ENCODE data around the gene TPX2.
"Not testable (repeated sequence)": the region's sequence is repeated elsewhere in the genome, so short reads cannot be mapped to it uniquely, and the experiment has no call there.

TPX2 gene

GRCh38 chr20:31803552-31804291, 64.6 kb downstream of the TPX2 start:
- Mint-ChIP-seq H3K4me3 (no peak overlapping the region), H3K4me1 (peaks cover 14% of the 10 kb centered on the region), H3K36me3 (ENCODE audit: low read depth) (peaks cover 49% of the 10 kb centered on the region), H3K27ac (no peak overlapping the region), H3K27me3 (no peaks in the 10 kb centered on the region), H3K9me3 (no peaks in the 10 kb centered on the region)
- DNase-seq = no peak
- ATAC-seq = no peak

- Mint-ChIP-seq H3K27me3 (no peaks in the 10 kb centered on the region), H3K27ac (no peak overlapping the region), H3K9me3 (no peaks in the 10 kb centered on the region), H3K4me3 (no peak overlapping the region), H3K36me3 (ENCODE audit: low read depth) (peaks cover 25% of the 10 kb centered on the region), H3K4me1 (peaks cover 16% of the 10 kb centered on the region)
- ATAC-seq = no peak
- DNase-seq = no peak
These were observed 67.7 kb downstream of the TPX2 start for GRCh38 chr20:31806564-31807355.

GRCh38 chr20:31808481-31808880, 69.4 kb downstream of the TPX2 start:
- Mint-ChIP-seq H3K4me3 (no peak overlapping the region), H3K36me3 (ENCODE audit: low read depth) (peaks cover 13% of the 10 kb centered on the region), H3K9me3 (no peaks in the 10 kb centered on the region), H3K27me3 (no peaks in the 10 kb centered on the region), H3K27ac (no peak overlapping the region), H3K4me1 (peaks cover 13% of the 10 kb centered on the region)
- ATAC-seq = no peak
- no peak for DNase-seq

GRCh38 chr20:31809661-31810060, 70.6 kb downstream of the TPX2 start:
- DNase-seq = no peak
- no peak overlapping the region for H3K4me3 Mint-ChIP-seq
- H3K27me3 Mint-ChIP-seq = no peaks in the 10 kb centered on the region
- no peak for ATAC-seq
- peaks cover 6% of the 10 kb centered on the region for H3K4me1 Mint-ChIP-seq
- H3K9me3 Mint-ChIP-seq = no peaks in the 10 kb centered on the region
- H3K27ac Mint-ChIP-seq = no peak overlapping the region
- H3K36me3 Mint-ChIP-seq (ENCODE audit: low read depth) = peaks cover 4% of the 10 kb centered on the region

- Mint-ChIP-seq H3K9me3 (no peaks in the 10 kb centered on the region), H3K4me3 (no peak overlapping the region), H3K4me1 (peaks cover 4% of the 10 kb centered on the region), H3K27me3 (no peaks in the 10 kb centered on the region), H3K36me3 (ENCODE audit: low read depth) (no peaks in the 10 kb centered on the region), H3K27ac (no peak overlapping the region)
- ATAC-seq (no peak), DNase-seq (no peak)
These were observed 72.1 kb downstream of the TPX2 start for GRCh38 chr20:31811198-31811597.

- no peak overlapping the region for H3K27ac Mint-ChIP-seq
- ATAC-seq (no peak), DNase-seq (no peak)
- no peak overlapping the region for H3K4me3 Mint-ChIP-seq
- H3K9me3 Mint-ChIP-seq = no peaks in the 10 kb centered on the region
- no peaks in the 10 kb centered on the region for H3K36me3 Mint-ChIP-seq (ENCODE audit: low read depth)
- peaks cover 4% of the 10 kb centered on the region for H3K4me1 Mint-ChIP-seq
- no peaks in the 10 kb centered on the region for H3K27me3 Mint-ChIP-seq
These were observed 73.0 kb downstream of the TPX2 start for GRCh38 chr20:31811796-31812728.

- H3K27ac Mint-ChIP-seq = no peak overlapping the region
- no peaks in the 10 kb centered on the region for H3K27me3 Mint-ChIP-seq
- no peak overlapping the region for H3K4me3 Mint-ChIP-seq
- peaks cover 2% of the 10 kb centered on the region for H3K4me1 Mint-ChIP-seq
- no peaks in the 10 kb centered on the region for H3K36me3 Mint-ChIP-seq (ENCODE audit: low read depth)
- DNase-seq (no peak), ATAC-seq (no peak)
- H3K9me3 Mint-ChIP-seq = no peaks in the 10 kb centered on the region
These were observed 74.5 kb downstream of the TPX2 start for GRCh38 chr20:31813611-31814010.

GRCh38 chr20:31814142-31814541, 75.1 kb downstream of the TPX2 start:
- not testable (repeated sequence) for H3K4me1 Mint-ChIP-seq; H3K36me3 Mint-ChIP-seq (ENCODE audit: low read depth); H3K27ac Mint-ChIP-seq; H3K9me3 Mint-ChIP-seq; H3K27me3 Mint-ChIP-seq; ATAC-seq; H3K4me3 Mint-ChIP-seq; DNase-seq

- H3K36me3 Mint-ChIP-seq (ENCODE audit: low read depth) = no peaks in the 10 kb centered on the region
- no peaks in the 10 kb centered on the region for H3K27me3 Mint-ChIP-seq
- ATAC-seq (peak; percentile 15), DNase-seq (no peak)
- no peaks in the 10 kb centered on the region for H3K4me1 Mint-ChIP-seq
- no peak overlapping the region for H3K27ac Mint-ChIP-seq
- no peak overlapping the region for H3K4me3 Mint-ChIP-seq
- no peaks in the 10 kb centered on the region for H3K9me3 Mint-ChIP-seq
These were observed 76.5 kb downstream of the TPX2 start for GRCh38 chr20:31815408-31816188.

GRCh38 chr20:31816221-31816620, 77.1 kb downstream of the TPX2 start:
- H3K36me3 Mint-ChIP-seq (ENCODE audit: low read depth) = no peaks in the 10 kb centered on the region
- no peak overlapping the region for H3K4me3 Mint-ChIP-seq
- ATAC-seq (peak; percentile 27), DNase-seq (no peak)
- no peaks in the 10 kb centered on the region for H3K9me3 Mint-ChIP-seq
- no peaks in the 10 kb centered on the region for H3K4me1 Mint-ChIP-seq
- no peaks in the 10 kb centered on the region for H3K27me3 Mint-ChIP-seq
- no peak overlapping the region for H3K27ac Mint-ChIP-seq

- Mint-ChIP-seq H3K27me3 (peaks cover 4% of the 10 kb centered on the region), H3K4me1 (no peaks in the 10 kb centered on the region), H3K9me3 (no peaks in the 10 kb centered on the region), H3K36me3 (ENCODE audit: low read depth) (no peaks in the 10 kb centered on the region), H3K27ac (no peak overlapping the region), H3K4me3 (no peak overlapping the region)
- no peak for DNase-seq
- no peak for ATAC-seq
These were observed 78.4 kb downstream of the TPX2 start for GRCh38 chr20:31817461-31817860.

GRCh38 chr20:31818376-31818908, 79.4 kb downstream of the TPX2 start:
- Mint-ChIP-seq H3K4me3 (no peak overlapping the region), H3K27ac (no peak overlapping the region), H3K36me3 (ENCODE audit: low read depth) (no peaks in the 10 kb centered on the region), H3K9me3 (no peaks in the 10 kb centered on the region), H3K4me1 (no peaks in the 10 kb centered on the region), H3K27me3 (peaks cover 4% of the 10 kb centered on the region)
- ATAC-seq (no peak), DNase-seq (no peak)

GRCh38 chr20:31819083-31819784, 80.1 kb downstream of the TPX2 start, which contains the start of gene MYLK2:
Gene MYLK2, plus strand, starts transcription at chr20:31819356. Its CDS starts 225 bp downstream, at chr20:31819581.
- H3K4me1 Mint-ChIP-seq = no peaks in the 10 kb centered on the region
- H3K27ac Mint-ChIP-seq = no peak within 1 kb of the TSS
- H3K9me3 Mint-ChIP-seq = no peaks in the 10 kb centered on the region
- peaks cover 4% of the 10 kb centered on the region for H3K27me3 Mint-ChIP-seq
- H3K4me3 Mint-ChIP-seq = no peak within 1 kb of the TSS
- ATAC-seq = no peak
- DNase-seq = no peak
- no peaks in the 10 kb centered on the region for H3K36me3 Mint-ChIP-seq (ENCODE audit: low read depth)
